Activated CD8-positive, alpha-beta memory T cell treated with anti-CD3 and anti-CD28 coated beads, Interleukin-2, amount 50 U/mL, for 4 hours (primary cell): Measurements from ENCODE around the gene NCAM2.
"Not testable (repeated sequence)": the region's sequence is repeated elsewhere in the genome, so short reads cannot be mapped to it uniquely, and the experiment has no call there.

Experiments
- DNase-seq: peaks from one replicate; pipeline ENCODE4 v3.0.0-alpha.2; 2020

NCAM2 gene

GRCh38 chr21:21111309-21111920, 113.2 kb downstream of the NCAM2 start:
- DNase-seq, result no peak

GRCh38 chr21:21114461-21114860, 116.3 kb downstream of the NCAM2 start:
- no peak for DNase-seq

- DNase-seq, result no peak
These were observed 120.9 kb downstream of the NCAM2 start for GRCh38 chr21:21119091-21119490.

- DNase-seq, result no peak
These were observed 124.5 kb downstream of the NCAM2 start for GRCh38 chr21:21122680-21123079.

GRCh38 chr21:21132390-21132789, 134.2 kb downstream of the NCAM2 start:
- no peak for DNase-seq

- no peak for DNase-seq
These were observed 139.8 kb downstream of the NCAM2 start for GRCh38 chr21:21137986-21138385.

GRCh38 chr21:21146587-21147373, 148.6 kb downstream of the NCAM2 start:
- no peak for DNase-seq

GRCh38 chr21:21147374-21147745, 149.2 kb downstream of the NCAM2 start:
- no peak for DNase-seq

- no peak for DNase-seq
These were observed 149.8 kb downstream of the NCAM2 start for GRCh38 chr21:21148009-21148408.

GRCh38 chr21:21148514-21148913, 150.3 kb downstream of the NCAM2 start:
- no peak for DNase-seq

- not testable (repeated sequence) for DNase-seq
These were observed 151.2 kb downstream of the NCAM2 start for GRCh38 chr21:21149445-21149844.

GRCh38 chr21:21151231-21151630, 153.0 kb downstream of the NCAM2 start:
- no peak for DNase-seq

- no peak for DNase-seq
These were observed 158.2 kb downstream of the NCAM2 start for GRCh38 chr21:21156397-21156796.

- DNase-seq, result no peak
These were observed 158.7 kb downstream of the NCAM2 start for GRCh38 chr21:21156957-21157356.

GRCh38 chr21:21158376-21158918, 160.2 kb downstream of the NCAM2 start:
- no peak for DNase-seq

- DNase-seq, result no peak
These were observed 161.2 kb downstream of the NCAM2 start for GRCh38 chr21:21159253-21159899.

- DNase-seq, result no peak
These were observed 164.6 kb downstream of the NCAM2 start for GRCh38 chr21:21162786-21163185.

- DNase-seq, result peak; percentile 24
These were observed 165.7 kb downstream of the NCAM2 start for GRCh38 chr21:21163904-21164303.

- no peak for DNase-seq
These were observed 166.9 kb downstream of the NCAM2 start for GRCh38 chr21:21165063-21165645.

GRCh38 chr21:21174676-21175075, 176.5 kb downstream of the NCAM2 start:
- no peak for DNase-seq

- no peak for DNase-seq
These were observed 177.7 kb downstream of the NCAM2 start for GRCh38 chr21:21175798-21176334.

- DNase-seq, result no peak
These were observed 179.3 kb downstream of the NCAM2 start for GRCh38 chr21:21177353-21177986.
